CD4-positive, CD25-positive, alpha-beta regulatory T cell (primary cell): Measurements from ENCODE around the gene AFF1. TPM values are rescaled to one million over a fixed set of nuclear protein-coding genes. Genes with fewer than 3 reads are reported as not detected.
"Not testable (repeated sequence)": the region's sequence is repeated elsewhere in the genome, so short reads cannot be mapped to it uniquely, and the experiment has no call there.

Experiments used
- ATAC-seq, 2 donors: fragments of 150-1000 bp; cut with Tn5 transposase; one replicate each; pipeline ENCODE4 v1.10.0; 2021; ENCODE audit warnings: low read depth in 2 of 2, moderate number of reproducible peaks in 2 of 2, moderate library complexity in 1 of 2
- DNase-seq, 3 donors: peaks; one replicate each; pipeline versions ENCODE4 v3.0.0 to v3.0.0-alpha.2; 2012 to 2022; ENCODE audit warnings: mixed read lengths in 1 of 3
- H3K27ac ChIP-seq: one replicate; pipeline ENCODE4 v1.7.0; 2013; ENCODE audit warnings: mild to moderate bottlenecking, low read length; ENCODE audit not compliant: insufficient read depth, poor library complexity, severe bottlenecking
- H3K27me3 ChIP-seq: one replicate; pipeline ENCODE4 v1.7.0; 2013; ENCODE audit warnings: low read length; ENCODE audit not compliant: control insufficient read depth, insufficient read depth
- H3K36me3 ChIP-seq: one replicate; pipeline ENCODE4 v1.7.0; 2013; ENCODE audit warnings: mild to moderate bottlenecking, low read length, moderate library complexity; ENCODE audit not compliant: control insufficient read depth, insufficient read depth
- H3K4me1 ChIP-seq: 2 replicates; pipeline ENCODE4 v1.7.0; 2013; ENCODE audit warnings: mild to moderate bottlenecking, low read length; ENCODE audit not compliant: insufficient read depth, control insufficient read depth, poor library complexity, severe bottlenecking
- H3K4me3 ChIP-seq: one replicate; pipeline ENCODE4 v1.7.0; 2013; ENCODE audit warnings: low read depth, mild to moderate bottlenecking, low read length, moderate library complexity
- H3K9me3 ChIP-seq, 2 experiments: 1 replicate in 1 of 2; 2 replicates in 1 of 2; pipeline ENCODE4 v1.7.0; 2013; ENCODE audit warnings: low read length in 2 of 2, mild to moderate bottlenecking in 1 of 2, moderate library complexity in 1 of 2; ENCODE audit not compliant: control insufficient read depth in 2 of 2
- H3K27ac Mint-ChIP-seq, 3 donors: one replicate each; pipeline ENCODE4 v1.8.0; 2020 to 2022; ENCODE audit warnings: mild to moderate bottlenecking in 3 of 3, mixed read lengths in 3 of 3, moderate library complexity in 2 of 3
- H3K27me3 Mint-ChIP-seq: one replicate; pipeline ENCODE4 v1.8.0; 2022; ENCODE audit warnings: mild to moderate bottlenecking, mixed read lengths
- H3K36me3 Mint-ChIP-seq: one replicate; pipeline ENCODE4 v1.8.0; 2020; ENCODE audit warnings: mixed read lengths
- H3K4me1 Mint-ChIP-seq, 4 donors: one replicate each; pipeline ENCODE4 v1.8.0; 2020 to 2022; ENCODE audit warnings: mixed read lengths in 4 of 4, mild to moderate bottlenecking in 1 of 4
- H3K4me3 Mint-ChIP-seq, 4 donors: one replicate each; pipeline ENCODE4 v1.8.0; 2020 to 2022; ENCODE audit warnings: mild to moderate bottlenecking in 4 of 4, mixed read lengths in 4 of 4, moderate library complexity in 3 of 4
- H3K9me3 Mint-ChIP-seq, 7 donors: one replicate each; pipeline ENCODE4 v1.8.0; 2020 to 2022; ENCODE audit warnings: mixed read lengths in 7 of 7, mild to moderate bottlenecking in 3 of 7, moderate library complexity in 2 of 7
- polyA plus RNA-seq, 4 donors: library from polyadenylated mRNA; unstranded; fragments of 300-500 nt; fragmentation: Illumina TruSeq; gene quantifications; one replicate each; pipeline ENCODE4 v1.2.3, GENCODE V29; 2021
- total RNA-seq: library from RNA; stranded (reverse); gene quantifications from one replicate; pipeline ENCODE4 v1.2.3, GENCODE V29; 2022

Gene AFF1
- total and polyA plus RNA-seq, 5 donors from 2014 or later = 18.1 to 122 (median 37.4) TPM

GRCh38 chr4:86996510-86996909, 61.7 kb downstream of the AFF1 start:
- not testable (repeated sequence) for H3K27me3 Mint-ChIP-seq, H3K27me3 ChIP-seq, H3K36me3 ChIP-seq, DNase-seq, H3K4me3 Mint-ChIP-seq, H3K9me3 Mint-ChIP-seq, H3K36me3 Mint-ChIP-seq, H3K27ac ChIP-seq, H3K4me3 ChIP-seq, ATAC-seq, H3K9me3 ChIP-seq, H3K27ac Mint-ChIP-seq
- H3K4me1 Mint-ChIP-seq = peaks cover 27 to 46% (median 39%) of the 10 kb centered on the region in 4 donors
- H3K4me1 ChIP-seq = peaks cover 14% of the 10 kb centered on the region

- peak overlapping the region; percentile 16 to 76 (median 50) for H3K27ac Mint-ChIP-seq
- H3K27me3 Mint-ChIP-seq = no peaks in the 10 kb centered on the region
- peak overlapping the region in 3 of 4 donors; percentile 11 to 36 (median 13) for H3K4me3 Mint-ChIP-seq
- peaks cover 14% of the 10 kb centered on the region for H3K4me1 ChIP-seq
- peaks cover 0 to 1% (median 0%) of the 10 kb centered on the region in 7 donors for H3K9me3 Mint-ChIP-seq
- DNase-seq (no peak), ATAC-seq (no peak)
- H3K4me3 ChIP-seq = no peak overlapping the region
- H3K36me3 ChIP-seq = no peaks in the 10 kb centered on the region
- H3K27ac ChIP-seq = no peak overlapping the region
- no peaks in the 10 kb centered on the region for H3K9me3 ChIP-seq
- H3K4me1 Mint-ChIP-seq = peaks cover 27 to 45% (median 35%) of the 10 kb centered on the region in 4 donors
- no peaks in the 10 kb centered on the region for H3K27me3 ChIP-seq
- peaks cover 5% of the 10 kb centered on the region for H3K36me3 Mint-ChIP-seq
Observed at GRCh38 chr4:86999136-86999643, 64.4 kb downstream of the AFF1 start.

GRCh38 chr4:87002682-87003043, 67.9 kb downstream of the AFF1 start:
- Mint-ChIP-seq H3K4me1 (peaks cover 32 to 54% (median 43%) of the 10 kb centered on the region in 4 donors), H3K36me3 (no peaks in the 10 kb centered on the region), H3K9me3 (peaks cover 0 to 2% (median 0%) of the 10 kb centered on the region in 7 donors), H3K4me3 (peak overlapping the region in 1 of 4 donors; percentile 47), H3K27me3 (no peaks in the 10 kb centered on the region), H3K27ac (peak overlapping the region in 1 of 3 donors; percentile 34)
- DNase-seq (no peak), ATAC-seq (no peak)
- peaks cover 35% of the 10 kb centered on the region for H3K4me1 ChIP-seq
- H3K27me3 ChIP-seq = no peaks in the 10 kb centered on the region
- H3K36me3 ChIP-seq = no peaks in the 10 kb centered on the region
- no peaks in the 10 kb centered on the region for H3K9me3 ChIP-seq
- no peak overlapping the region for H3K4me3 ChIP-seq
- no peak overlapping the region for H3K27ac ChIP-seq

- Histone ChIP-seq H3K4me3 (no peak overlapping the region), H3K27ac (peak overlapping the region; percentile 10), H3K9me3 (no peaks in the 10 kb centered on the region), H3K27me3 (no peaks in the 10 kb centered on the region), H3K4me1 (peaks cover 41% of the 10 kb centered on the region), H3K36me3 (no peaks in the 10 kb centered on the region)
- H3K27ac Mint-ChIP-seq = peak overlapping the region in 1 of 3 donors; percentile 34
- ATAC-seq (no peak), DNase-seq (no peak)
- peaks cover 33 to 60% (median 47%) of the 10 kb centered on the region in 4 donors for H3K4me1 Mint-ChIP-seq
- peaks cover 0 to 2% (median 0%) of the 10 kb centered on the region in 7 donors for H3K9me3 Mint-ChIP-seq
- H3K27me3 Mint-ChIP-seq = no peaks in the 10 kb centered on the region
- no peak overlapping the region for H3K4me3 Mint-ChIP-seq
- H3K36me3 Mint-ChIP-seq = no peaks in the 10 kb centered on the region
Observed at GRCh38 chr4:87003266-87003665, 68.5 kb downstream of the AFF1 start.

DNA sequence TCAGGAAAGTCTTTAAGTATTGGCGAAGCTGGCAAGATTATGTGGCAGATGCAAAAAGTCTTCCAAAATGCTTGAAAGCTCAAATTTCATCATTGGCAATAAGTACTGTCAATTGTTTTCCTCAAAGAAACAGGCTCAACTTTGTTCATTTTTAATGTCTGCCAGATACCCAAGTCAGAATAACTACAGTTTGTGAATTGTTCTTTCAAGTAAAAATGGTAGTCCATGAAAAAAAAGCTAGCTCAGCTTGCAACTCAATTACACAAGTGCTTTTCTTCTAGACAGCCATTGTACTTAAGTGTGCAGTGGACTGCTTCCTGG, 70.5 kb downstream of the AFF1 start:
- H3K36me3 ChIP-seq = no peaks in the 10 kb centered on the region
- ATAC-seq (no peak), DNase-seq (no peak)
- H3K4me3 ChIP-seq = peak overlapping the region; percentile 96
- no peaks in the 10 kb centered on the region for H3K9me3 ChIP-seq
- Mint-ChIP-seq H3K36me3 (no peaks in the 10 kb centered on the region), H3K4me1 (peaks cover 21 to 64% (median 44%) of the 10 kb centered on the region in 4 donors), H3K4me3 (peak overlapping the region; percentile 91 to 100 (median 92)), H3K27me3 (no peaks in the 10 kb centered on the region), H3K9me3 (peaks cover 0 to 2% (median 0%) of the 10 kb centered on the region in 7 donors), H3K27ac (peak overlapping the region; percentile 98 to 99 (median 98))
- H3K4me1 ChIP-seq = peaks cover 43% of the 10 kb centered on the region
- no peaks in the 10 kb centered on the region for H3K27me3 ChIP-seq
- peak overlapping the region; percentile 95 for H3K27ac ChIP-seq

DNA sequence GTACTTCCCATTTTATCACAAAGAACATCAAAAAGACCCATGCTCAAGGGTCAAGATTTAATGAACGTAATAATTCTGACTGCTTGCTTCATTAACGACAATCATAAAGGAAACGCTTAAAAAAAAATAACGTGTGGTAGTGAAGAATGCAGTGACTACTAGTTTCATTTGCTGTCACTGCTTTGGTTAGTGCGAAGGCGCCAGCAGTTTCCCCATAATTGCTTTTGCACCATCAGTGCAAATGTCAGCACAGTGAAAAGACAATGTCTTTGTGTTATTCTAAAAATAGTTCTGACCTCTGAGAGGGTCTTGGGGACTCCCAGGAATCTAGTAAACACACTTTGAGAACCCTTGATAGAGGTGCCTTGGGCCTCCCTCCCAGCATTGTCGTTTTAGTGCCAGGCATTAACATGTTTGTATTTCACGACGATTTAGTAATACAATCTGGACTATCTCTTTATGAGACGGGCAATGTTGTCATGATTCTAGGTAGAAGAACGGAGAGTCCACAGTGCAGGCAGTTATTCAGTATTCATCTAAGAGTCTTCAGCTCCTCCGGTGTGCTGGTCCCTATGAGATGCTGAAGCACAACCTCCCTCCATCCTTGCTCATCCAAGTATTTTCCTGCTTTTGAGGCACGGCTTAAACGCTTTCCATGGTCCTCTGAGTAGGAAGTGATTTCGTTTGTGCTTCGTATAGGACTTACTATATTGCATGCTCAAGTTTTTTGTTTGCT, 71.0 kb downstream of the AFF1 start:
- ATAC-seq (peak in 1 of 2 donors; percentile 4), DNase-seq (peak in 2 of 3 donors; percentile 48 to 78)
- Mint-ChIP-seq H3K4me1 (peaks cover 15 to 62% (median 41%) of the 10 kb centered on the region in 4 donors), H3K4me3 (peak overlapping the region; percentile 91 to 100 (median 92)), H3K27ac (peak overlapping the region; percentile 98 to 99 (median 98)), H3K27me3 (no peaks in the 10 kb centered on the region), H3K36me3 (no peaks in the 10 kb centered on the region), H3K9me3 (peaks cover 0 to 2% (median 0%) of the 10 kb centered on the region in 7 donors)
- Histone ChIP-seq H3K27ac (peak overlapping the region; percentile 95), H3K36me3 (no peaks in the 10 kb centered on the region), H3K9me3 (no peaks in the 10 kb centered on the region), H3K27me3 (no peaks in the 10 kb centered on the region), H3K4me1 (peaks cover 40% of the 10 kb centered on the region), H3K4me3 (peak overlapping the region; percentile 96)

GRCh38 chr4:87006426-87006675, 71.5 kb downstream of the AFF1 start:
- H3K4me3 ChIP-seq = peak overlapping the region; percentile 96
- peaks cover 18 to 61% (median 44%) of the 10 kb centered on the region in 4 donors for H3K4me1 Mint-ChIP-seq
- peak overlapping the region; percentile 98 to 99 (median 98) for H3K27ac Mint-ChIP-seq
- H3K27ac ChIP-seq = peak overlapping the region; percentile 95
- peak in 1 of 3 donors; percentile 91 for DNase-seq
- peak; percentile 71 to 73 for ATAC-seq
- no peaks in the 10 kb centered on the region for H3K36me3 ChIP-seq
- peaks cover 0 to 2% (median 0%) of the 10 kb centered on the region in 7 donors for H3K9me3 Mint-ChIP-seq
- H3K9me3 ChIP-seq = no peaks in the 10 kb centered on the region
- H3K4me1 ChIP-seq = peaks cover 41% of the 10 kb centered on the region
- H3K36me3 Mint-ChIP-seq = no peaks in the 10 kb centered on the region
- H3K27me3 ChIP-seq = no peaks in the 10 kb centered on the region
- no peaks in the 10 kb centered on the region for H3K27me3 Mint-ChIP-seq
- H3K4me3 Mint-ChIP-seq = peak overlapping the region; percentile 91 to 100 (median 92)
